DMS79 (cell line): ENCODE measurements around the gene ZNF776.
"Not testable (repeated sequence)": the region's sequence is repeated elsewhere in the genome, so short reads cannot be mapped to it uniquely, and the experiment has no call there.

Experiments
- DNase-seq: peaks from one replicate; lab custom pipeline; 2025; lab: John Stamatoyannopoulos, UW

The ZNF776 gene

DNA sequence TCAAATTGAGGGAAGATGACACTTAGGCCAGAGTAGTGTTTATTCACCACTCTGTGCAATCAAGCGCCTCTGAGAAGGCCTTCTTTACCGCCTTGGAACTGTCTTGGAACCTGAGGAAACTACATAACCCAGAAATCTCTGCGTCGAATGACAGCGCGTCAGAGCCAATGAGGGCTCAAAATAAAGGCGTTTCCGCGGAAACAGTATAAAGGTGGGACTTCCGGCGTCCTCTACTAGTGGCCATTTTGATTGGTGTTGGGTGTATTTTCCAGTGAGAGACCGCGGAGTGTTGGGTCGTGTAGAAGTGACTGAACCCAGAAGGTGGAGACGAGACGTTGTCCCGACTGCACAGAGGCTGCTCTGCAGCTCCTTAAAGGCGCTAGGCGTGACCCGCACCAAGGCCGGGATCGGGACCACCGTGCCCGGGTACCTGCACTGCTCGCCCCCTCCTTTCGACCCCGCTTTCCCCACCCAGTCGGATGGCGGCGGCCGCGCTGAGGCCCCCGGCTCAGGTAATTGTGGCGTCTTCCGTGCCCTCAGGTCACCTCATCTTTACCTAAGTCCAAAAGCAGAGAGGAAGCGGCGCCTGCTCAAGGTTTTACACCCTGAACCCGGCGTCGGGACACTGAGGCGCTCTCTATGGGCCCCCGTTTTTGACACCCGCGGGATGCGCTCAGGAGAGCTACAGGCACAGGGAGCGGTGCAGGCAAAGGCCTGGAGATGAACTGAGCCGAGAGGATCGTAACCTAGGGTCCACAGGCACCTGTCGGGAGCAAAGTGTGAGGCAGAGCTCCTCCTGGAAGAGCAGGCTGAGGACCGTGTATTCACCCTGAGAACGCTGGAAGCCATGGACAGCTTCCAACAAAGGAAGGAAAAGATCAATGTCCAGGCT, at the start of gene ZNF776:
TSS of gene ZNF776 (plus strand) at position 236 of the 892 bp plus-strand sequence. CDS start at position 480, 244 bp downstream.
- peak; percentile 76 for DNase-seq

DNA sequence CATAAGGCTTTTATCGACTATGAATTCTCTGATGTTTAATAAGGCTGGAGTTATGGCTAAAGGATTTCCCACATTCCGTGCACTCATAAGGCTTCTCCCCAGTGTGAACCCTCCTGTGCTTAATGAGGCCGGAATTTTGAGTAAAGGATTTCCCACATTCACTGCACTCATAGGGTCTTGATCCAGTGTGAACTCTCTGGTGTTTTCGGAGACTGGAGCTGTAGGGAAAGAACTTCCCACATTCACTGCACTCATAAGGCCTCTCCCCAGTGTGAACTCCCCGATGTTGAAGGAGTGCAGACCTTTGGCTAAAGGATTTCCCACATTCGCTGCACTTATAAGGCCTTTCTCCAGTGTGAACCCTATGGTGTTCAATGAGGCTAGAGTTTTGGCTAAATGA, 45.0 kb upstream of the ZNF776 start:
- no peak for DNase-seq

DNA sequence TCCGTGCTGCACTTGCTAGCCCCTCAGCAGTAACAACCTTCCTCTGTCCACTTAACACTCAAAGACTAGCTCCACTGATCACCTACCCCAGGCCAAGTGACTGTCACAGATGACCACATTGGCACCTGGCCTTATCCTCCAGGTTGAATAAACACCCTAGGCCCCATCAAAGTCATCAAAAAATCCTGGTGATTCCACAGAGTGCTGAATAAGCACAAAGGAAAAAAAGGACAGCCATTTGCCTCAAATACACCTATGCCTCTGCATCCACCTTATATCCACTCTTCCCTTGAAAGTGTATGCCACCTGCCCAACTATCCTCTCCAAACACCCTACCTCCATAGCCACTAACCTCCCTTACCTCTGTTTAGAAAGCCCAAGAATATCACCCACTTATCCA, 40.3 kb upstream of the ZNF776 start:
- no peak for DNase-seq

DNA sequence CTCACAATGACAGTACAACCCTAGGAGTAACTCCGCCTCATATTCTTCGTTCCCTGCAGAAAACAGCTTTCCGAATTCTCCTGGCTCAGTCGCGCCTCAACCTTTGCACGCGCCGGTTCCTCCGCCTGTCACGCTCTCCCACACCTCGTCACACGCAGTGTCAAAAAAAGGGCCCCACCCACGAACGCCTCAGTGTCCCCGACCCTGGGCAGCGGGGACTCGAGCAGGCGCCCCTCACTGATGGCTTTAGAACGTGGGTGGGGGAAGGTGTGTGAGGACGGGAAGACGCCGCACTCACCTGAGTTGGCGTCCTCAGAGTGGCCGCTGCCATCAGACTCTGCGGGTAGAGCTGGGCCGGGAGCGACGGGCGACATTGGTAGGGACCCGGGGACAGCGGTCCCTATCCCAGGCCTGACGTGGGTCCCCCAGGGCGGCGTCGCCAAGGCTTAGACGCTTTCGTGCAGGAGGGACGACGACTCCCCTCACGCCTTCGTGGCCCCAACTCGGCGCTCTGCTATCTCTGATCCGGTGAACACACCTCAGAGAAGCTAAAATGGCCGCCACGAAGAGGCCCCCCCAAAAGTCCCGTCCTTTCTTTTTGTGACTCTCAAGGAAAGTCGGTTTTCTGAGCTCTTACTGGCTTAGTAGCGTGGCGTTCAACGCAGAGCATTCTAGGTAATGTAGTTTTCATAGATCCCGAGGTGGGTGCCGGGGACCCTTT, 37.8 kb upstream of the ZNF776 start, which contains the start of gene ZNF154:
TSS of gene ZNF154 (minus strand) at position 564 of the 721 bp plus-strand sequence. CDS start at position 331, 233 bp downstream.
- no peak for DNase-seq

DNA sequence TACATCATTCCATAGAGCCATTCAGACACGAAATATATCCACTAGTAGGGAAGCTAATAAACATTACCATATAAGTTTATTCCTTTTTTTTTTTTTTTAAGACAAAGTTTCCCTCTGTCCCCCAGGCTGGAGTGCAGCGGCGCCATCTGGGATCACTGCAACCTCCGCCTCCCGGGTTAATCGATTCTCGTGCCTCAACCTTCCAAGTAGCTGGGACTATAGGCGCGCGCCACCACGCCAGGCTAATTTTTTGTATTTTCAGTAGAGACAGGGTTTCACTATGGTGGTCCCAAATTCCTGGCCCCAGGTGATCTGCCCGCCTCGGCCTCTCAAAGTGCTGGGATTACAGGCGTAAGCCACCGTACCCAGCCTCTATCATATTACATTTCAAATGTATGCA, 37.0 kb upstream of the ZNF776 start:
- DNase-seq = no peak

DNA sequence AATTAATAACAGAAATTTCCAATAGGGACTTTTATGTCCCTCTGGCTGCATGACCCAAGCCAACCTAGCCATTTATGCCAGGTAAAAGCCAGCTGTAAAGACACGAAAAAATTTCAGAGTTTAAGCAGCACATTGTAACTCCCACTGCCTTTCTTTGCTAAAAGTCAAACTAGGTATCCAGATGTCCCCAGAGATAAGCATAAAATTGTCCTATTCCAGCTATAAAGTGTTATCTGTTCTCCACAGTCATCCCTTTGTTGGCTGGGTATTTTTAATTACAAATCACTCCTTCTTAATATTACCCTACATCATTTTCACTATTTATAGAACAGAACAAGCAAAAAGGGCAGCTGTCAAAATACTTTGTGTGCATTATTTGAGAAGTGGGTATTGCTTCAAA, 34.4 kb upstream of the ZNF776 start:
- DNase-seq = no peak

DNA sequence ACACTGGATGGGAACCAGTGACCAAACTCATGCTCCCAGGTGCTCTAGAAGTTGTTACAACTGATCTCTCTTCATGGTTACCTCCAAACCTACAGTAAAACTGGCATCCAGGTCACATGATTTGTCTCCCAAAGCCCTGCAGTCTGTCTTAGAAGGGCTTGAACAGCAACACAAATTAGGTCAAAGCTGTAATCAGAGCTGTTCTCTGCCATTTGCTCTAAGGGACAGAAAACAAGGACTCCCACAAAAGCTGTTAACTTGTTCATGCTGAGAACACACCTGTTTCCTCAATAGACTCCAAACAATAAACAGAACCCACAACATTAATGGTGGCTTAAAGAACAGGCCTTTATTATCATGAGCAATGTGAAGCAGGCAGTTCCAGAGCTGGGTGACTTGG, 27.2 kb upstream of the ZNF776 start:
- no peak for DNase-seq

DNA sequence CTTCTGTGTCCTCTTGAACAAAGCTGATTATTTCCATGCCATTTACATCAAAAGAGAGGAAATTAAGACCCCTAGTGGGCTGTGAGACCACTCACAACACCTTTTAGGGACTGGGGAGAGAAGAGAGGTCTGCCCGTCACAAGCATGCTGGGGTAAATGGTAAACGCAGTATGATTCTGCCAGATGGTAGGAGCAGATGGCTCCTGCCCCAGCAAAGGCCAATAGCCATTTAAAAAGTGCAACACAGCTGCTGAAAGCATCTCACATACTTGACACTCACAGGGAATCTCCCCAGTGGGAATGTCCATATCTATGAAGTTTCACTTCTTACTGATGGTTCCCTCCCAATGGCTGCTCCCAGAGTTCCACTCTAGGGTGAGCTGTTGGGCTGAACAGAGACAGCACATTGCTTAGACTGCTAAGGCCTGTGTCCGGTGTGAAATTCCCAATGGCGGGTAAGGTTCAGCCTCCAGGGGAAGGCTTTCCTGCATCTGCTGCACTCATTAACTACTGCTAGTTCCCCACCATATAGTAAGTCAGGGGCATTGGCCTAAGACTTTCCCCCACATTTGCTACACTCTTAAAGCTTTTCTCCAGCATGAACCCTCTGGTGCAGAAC, 26.6 kb upstream of the ZNF776 start:
- no peak for DNase-seq

DNA sequence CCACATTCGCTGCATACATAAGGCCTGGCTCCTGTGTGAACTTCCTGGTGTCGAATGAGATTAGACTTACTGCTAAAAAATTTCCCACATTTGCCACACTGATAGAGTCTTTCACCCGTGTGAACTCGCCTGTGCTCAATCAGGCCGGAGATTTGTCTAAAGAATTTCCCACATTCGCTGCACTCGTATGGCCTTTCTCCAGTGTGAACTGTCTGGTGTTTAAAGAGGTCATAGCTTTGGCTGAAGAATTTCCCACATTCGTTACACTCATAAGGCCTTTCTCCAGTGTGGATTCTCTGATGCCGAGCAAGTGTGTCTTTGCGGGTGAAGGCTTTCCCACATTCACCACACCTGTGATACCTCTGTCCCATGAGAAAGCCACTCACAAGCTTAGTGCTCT, 25.7 kb upstream of the ZNF776 start:
- DNase-seq = no peak

DNA sequence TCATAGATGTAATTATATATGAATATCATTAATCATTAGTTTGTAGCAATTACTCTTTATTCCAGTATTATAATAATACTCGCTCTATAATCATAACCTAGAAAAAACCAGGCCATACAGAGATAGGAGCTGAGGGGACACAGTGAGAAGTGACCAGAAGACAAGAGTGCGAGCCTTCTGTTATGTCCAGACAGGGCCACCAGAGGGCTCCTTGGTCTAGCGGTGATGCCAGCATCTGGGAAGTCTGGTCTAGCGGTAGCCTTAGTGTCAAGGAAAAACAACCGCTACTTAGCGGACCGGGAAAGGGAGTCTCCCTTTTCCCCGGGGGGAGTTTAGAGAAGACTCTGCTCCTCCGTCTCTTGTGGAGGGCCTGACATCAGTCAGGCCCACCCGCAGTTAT, 8.3 kb upstream of the ZNF776 start:
- DNase-seq = not testable (repeated sequence)

DNA sequence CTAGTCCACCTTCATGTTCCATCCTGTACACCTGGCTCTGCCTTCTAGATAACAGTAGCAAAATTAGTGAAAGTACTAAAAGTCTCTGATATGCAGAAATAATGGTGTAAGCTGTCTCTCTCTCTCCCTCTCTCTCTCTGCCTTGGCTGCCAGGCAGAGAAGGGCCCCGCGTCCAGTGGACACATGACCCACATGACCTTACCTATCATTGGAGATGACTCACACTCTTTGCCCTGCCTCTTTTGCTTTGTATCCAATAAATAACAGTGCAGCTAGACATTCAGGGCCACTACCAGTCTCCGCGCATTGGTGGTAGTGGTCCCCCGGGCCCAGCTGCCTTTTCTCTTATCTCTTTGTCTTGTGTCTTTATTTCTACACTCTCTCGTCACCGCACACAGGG, 7.8 kb upstream of the ZNF776 start:
- not testable (repeated sequence) for DNase-seq

DNA sequence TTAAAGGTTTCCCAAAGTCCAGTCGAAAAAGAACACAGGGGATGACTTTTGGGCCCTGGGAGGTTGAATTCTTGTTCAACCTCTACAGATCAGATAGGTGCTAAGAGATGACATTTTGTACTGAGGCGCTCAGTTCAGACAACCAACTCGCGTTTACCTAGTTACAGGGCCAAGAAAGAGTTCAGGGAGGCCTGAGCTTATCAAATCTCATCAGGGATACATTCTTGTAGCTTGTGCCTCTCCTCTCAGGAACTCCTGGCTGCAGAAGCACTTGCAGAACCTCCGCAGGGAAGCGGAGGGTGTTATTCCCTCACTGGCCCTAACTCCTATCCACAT, 825 bp downstream of the ZNF776 start:
- no peak for DNase-seq

DNA sequence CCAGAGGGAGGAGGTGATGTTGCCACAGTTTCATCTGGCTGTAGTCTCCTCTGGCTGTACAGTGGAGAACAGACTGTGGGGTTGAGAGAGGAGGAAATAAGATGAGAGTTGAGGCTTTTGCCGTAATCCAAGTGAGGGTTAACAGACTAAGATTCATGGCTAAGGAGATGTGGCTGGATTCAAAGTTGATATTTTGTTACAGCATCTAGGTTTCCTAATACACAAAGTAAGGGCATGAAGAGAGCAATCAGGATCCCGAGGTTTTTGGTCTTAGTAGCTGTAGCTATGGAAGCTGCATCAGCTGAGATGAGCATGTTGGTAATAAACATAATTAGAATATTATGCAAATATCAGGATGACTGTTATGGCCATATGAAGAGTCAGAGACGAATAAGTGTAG, 1.4 kb downstream of the ZNF776 start:
- no peak for DNase-seq

DNA sequence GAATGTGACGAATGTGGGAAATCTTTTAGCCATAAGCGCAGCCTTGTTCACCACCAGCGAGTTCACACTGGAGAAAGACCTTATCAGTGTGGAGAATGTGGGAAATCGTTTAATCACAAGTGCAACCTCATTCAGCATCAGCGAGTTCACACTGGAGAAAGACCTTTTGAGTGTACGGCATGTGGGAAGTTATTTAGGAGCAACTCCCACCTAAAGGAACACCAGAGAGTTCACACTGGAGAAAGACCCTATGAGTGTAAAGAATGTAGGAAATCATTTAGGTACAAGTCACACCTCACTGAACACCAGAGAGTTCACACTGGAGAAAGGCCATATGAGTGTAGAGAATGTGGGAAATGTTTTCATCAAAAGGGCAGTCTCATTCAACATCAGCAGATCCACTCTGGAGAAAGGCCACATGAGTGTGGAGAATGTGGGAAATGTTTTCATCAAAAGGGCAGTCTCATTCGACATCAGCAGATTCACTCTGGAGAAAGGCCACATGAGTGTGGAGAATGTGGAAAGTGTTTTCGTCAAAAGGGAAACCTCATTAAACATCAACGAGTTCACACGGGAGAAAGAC, 7.6 kb downstream of the ZNF776 start:
- DNase-seq = no peak

DNA sequence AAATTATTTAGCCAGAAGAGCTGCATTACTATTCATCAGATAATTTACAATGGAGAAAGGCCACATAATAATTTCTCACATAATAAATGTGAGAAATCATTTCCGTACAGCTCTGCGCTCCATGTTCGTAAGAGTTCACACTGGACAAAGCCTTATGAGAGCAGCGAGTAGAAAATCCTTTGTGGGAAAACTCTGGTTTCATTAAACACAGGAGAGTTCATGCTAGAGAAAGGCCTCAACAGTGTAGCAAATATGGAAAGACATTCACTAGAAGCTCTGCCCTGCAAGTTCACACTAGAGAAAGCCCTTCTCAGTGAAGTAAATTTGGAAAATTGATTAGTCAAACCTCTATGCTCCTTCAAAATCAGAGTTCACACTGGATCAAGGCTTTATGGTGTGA, 8.4 kb downstream of the ZNF776 start:
- DNase-seq = no peak

DNA sequence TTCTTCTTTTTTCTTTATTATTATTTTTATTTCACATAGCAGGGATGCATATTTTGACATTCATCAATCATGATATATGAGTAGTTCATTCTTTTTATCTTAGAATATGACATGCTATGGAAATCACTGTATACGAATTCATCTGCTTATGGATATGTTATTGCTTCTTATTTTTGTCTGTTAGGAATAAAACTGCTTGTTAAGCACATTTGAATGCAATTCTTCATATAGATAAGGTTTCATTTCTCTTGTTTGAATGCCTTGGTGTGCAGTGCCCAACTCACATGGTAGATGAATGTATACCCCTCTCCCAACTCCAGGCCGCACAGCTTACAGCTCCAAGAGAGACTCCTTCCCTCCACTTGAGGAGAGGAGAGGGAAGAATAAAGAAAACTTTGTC, 11.3 kb downstream of the ZNF776 start:
- no peak for DNase-seq

DNA sequence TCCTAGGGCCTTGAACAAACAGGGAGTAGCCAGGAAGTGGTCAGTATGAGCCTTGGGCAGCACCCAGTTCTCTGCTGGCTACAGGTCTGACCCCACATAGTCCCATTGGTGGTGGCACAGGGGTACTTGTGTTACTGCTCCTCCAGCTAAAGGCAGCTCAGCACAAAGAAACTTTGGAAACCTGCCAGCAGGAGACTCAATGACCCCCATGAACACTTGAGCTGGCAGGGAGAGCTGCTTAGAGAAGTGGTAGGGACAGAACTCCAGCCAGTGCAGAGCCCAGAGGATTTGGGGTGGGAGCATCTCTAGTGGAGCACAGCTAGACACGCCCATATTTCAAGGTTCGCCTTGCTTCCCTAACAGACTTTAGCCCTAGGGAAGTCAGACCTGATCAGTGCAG, 12.5 kb downstream of the ZNF776 start:
- DNase-seq = peak; percentile 37

DNA sequence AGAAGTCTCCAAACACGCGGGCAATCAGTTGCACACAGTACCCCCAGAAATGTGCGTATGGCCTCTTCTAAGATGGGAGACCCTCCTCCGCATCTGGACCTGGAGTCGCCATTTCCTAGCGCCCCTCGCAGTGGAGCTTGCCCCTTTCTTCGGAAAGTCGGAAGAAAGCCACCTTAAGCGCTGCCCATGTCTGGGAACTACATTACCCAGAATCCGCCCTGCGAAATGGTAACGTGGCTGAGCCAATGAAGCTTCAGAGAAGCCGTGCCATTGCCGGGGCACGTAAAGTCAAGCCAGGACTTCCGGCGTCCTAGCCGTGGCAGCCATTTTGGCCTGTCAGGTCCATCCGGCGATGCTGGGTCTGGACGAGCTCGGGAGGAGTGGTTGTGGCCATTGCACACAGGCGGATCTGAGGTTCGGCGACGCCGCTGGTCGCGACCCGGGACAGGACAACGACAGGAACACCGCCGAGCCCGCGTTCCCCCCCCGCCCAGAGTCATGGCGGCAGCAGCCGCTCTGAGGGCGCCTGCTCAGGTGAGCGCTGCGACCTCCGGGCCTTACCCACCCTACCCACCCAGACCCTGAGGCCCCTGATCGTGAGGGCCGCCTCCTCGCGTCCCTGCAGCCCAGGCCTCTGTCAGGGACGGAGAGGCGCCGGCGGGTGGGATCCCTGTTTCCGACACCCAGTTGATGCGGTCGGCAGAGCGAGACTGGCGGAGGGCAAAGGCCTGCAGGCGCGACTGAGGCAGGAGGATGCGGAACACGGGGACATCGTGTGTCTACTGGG, 22.9 kb downstream of the ZNF776 start, which contains the start of gene ZNF586:
TSS of gene ZNF586 (plus strand) at position 332 of the 787 bp plus-strand sequence. CDS start at position 499, 167 bp downstream.
- DNase-seq = peak; percentile 91

DNA sequence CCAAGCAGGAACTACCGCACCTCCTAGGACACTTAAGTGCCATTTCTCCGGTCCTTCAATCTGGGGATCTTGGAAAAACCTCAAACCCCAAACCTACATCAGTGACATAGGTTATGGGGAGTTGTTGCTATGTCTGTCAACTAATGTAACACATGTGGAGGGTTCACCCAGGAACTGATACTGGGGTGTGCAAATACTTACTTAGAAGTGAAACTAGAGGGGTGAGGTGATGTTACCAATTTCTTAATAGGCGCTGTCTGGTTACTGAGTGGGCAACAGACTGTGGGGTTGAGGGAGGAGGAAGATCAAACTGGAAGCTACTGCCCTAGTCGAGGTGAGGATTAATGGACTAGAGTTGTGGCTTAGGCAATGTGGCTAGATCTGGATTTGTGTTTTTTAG, 24.8 kb downstream of the ZNF776 start:
- DNase-seq = no peak

DNA sequence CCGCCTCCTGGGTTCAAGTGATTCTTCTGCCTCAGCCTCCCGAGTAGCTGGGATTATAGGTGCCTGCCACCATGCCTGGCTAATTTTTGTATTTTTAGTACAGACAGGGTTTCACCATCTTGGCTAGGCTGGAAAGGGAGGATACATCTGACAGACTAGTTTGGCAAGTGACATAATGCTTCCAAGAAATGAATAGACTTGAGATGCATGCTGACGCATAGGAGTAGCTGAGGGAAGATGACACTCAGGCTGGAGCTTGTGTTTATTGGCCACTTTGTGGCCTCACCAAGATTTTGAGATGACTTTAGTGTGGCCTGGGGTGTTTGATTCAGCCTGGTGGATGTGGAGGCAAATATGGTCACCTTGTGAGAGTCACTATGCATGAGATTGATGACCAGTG, 26.9 kb downstream of the ZNF776 start:
- DNase-seq = no peak

DNA sequence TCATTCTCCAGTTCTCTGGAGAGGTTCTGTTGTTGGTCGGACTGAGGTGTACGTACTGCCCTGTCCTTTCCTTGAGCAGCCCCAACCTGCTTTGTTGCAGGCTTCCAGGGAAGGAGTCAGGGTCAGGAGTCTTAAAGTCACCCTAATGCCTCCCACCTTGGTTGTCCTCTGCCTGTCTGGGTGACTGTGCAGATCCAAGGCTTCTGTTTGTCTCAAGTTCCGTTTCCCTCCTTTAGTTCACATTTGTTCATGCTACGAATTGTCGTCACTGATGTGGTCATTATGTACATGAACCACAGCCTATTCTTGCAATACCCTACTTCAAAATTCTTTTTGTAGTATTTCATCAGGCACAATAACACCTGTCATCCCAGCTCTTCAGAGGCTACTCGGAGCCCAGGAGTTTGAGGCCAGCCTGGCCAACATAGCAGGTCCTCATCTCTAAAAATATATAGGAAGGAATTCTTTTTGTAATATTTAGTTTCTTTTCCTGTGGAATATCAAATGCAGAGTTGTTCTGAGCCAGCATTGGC, 30.2 kb downstream of the ZNF776 start:
- DNase-seq = no peak
